Endothelial cell (in vitro differentiated cells): ENCODE results near the gene SPOCK3. TPM values are rescaled to one million over a fixed set of nuclear protein-coding genes. Genes with fewer than 3 reads are reported as not detected.

Source experiments
- DNase-seq: peaks from one replicate; pipeline ENCODE4 v3.0.0; 2021; ENCODE audit warnings: low spot score
- H3K27ac Mint-ChIP-seq: one replicate; pipeline ENCODE4 v1.8.0; 2021; ENCODE audit warnings: mixed read lengths, inconsistent platforms; ENCODE audit not compliant: unreplicated experiment
- H3K27me3 Mint-ChIP-seq: one replicate; pipeline ENCODE4 v1.8.0; 2021; ENCODE audit warnings: mild to moderate bottlenecking, moderate library complexity, mixed read lengths, inconsistent platforms; ENCODE audit not compliant: unreplicated experiment
- H3K36me3 Mint-ChIP-seq: one replicate; pipeline ENCODE4 v1.8.0; 2021; ENCODE audit warnings: mild to moderate bottlenecking, low read depth, mixed read lengths, inconsistent platforms; ENCODE audit not compliant: unreplicated experiment
- H3K4me1 Mint-ChIP-seq: one replicate; pipeline ENCODE4 v1.8.0; 2021; ENCODE audit warnings: mild to moderate bottlenecking, mixed read lengths, inconsistent platforms; ENCODE audit not compliant: unreplicated experiment
- H3K4me3 Mint-ChIP-seq: one replicate; pipeline ENCODE4 v1.8.0; 2021; ENCODE audit warnings: mild to moderate bottlenecking, mixed read lengths, inconsistent platforms; ENCODE audit not compliant: unreplicated experiment
- H3K9me3 Mint-ChIP-seq: one replicate; pipeline ENCODE4 v1.8.0; 2021; ENCODE audit warnings: mixed read lengths, inconsistent platforms; ENCODE audit not compliant: unreplicated experiment
- total RNA-seq: library from RNA; stranded (reverse); fragmentation: NEBNext Ultra II Directional; extraction: Animal tissue kit (Norgen Biotek cat#: 25700); gene quantifications from one replicate; pipeline ENCODE4 v1.2.1, GENCODE V29; 2021; ENCODE audit not compliant: unreplicated experiment
- TF ChIP-seq, protein P1 (sequence below): fragments of 200-600 bp; sonication (generic); IDR thresholded peaks from one replicate; pipeline ENCODE4 v1.5.0; 2021; ENCODE audit warnings: antibody characterized with exemption; ENCODE audit not compliant: unreplicated experiment

SPOCK3 gene
- total RNA-seq, 1 donor from 2014 or later, result 1.9 TPM

DNA sequence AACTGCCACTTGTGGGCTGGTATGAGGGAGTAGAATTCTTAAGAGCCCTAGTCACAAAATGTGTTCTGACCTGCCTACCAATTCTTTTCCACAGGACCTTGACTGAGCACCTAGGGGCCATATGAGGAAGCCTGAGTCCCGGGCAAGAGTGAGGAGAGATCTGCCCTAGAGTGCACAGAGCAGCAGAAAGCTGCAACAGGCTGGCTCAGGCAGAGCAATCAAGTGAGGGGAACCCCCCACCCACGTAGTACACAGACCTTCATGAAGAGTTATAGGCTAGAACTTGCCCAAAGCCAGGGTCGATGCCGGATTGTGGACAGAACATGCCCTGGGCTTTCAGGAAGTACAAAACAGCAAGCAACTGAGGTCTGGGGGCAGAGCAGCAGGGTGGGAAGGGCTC lies 117.0 kb downstream of the SPOCK3 start:
- no peak overlapping the region for H3K27ac Mint-ChIP-seq
- no peak overlapping the region for H3K4me3 Mint-ChIP-seq
- TF ChIP-seq, protein P1, sequence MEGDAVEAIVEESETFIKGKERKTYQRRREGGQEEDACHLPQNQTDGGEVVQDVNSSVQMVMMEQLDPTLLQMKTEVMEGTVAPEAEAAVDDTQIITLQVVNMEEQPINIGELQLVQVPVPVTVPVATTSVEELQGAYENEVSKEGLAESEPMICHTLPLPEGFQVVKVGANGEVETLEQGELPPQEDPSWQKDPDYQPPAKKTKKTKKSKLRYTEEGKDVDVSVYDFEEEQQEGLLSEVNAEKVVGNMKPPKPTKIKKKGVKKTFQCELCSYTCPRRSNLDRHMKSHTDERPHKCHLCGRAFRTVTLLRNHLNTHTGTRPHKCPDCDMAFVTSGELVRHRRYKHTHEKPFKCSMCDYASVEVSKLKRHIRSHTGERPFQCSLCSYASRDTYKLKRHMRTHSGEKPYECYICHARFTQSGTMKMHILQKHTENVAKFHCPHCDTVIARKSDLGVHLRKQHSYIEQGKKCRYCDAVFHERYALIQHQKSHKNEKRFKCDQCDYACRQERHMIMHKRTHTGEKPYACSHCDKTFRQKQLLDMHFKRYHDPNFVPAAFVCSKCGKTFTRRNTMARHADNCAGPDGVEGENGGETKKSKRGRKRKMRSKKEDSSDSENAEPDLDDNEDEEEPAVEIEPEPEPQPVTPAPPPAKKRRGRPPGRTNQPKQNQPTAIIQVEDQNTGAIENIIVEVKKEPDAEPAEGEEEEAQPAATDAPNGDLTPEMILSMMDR, result no peak
- H3K4me1 Mint-ChIP-seq, result peaks cover 8% of the 10 kb centered on the region
- no peaks in the 10 kb centered on the region for H3K9me3 Mint-ChIP-seq
- peaks cover 2% of the 10 kb centered on the region for H3K27me3 Mint-ChIP-seq
- no peak for DNase-seq
- no peaks in the 10 kb centered on the region for H3K36me3 Mint-ChIP-seq

DNA sequence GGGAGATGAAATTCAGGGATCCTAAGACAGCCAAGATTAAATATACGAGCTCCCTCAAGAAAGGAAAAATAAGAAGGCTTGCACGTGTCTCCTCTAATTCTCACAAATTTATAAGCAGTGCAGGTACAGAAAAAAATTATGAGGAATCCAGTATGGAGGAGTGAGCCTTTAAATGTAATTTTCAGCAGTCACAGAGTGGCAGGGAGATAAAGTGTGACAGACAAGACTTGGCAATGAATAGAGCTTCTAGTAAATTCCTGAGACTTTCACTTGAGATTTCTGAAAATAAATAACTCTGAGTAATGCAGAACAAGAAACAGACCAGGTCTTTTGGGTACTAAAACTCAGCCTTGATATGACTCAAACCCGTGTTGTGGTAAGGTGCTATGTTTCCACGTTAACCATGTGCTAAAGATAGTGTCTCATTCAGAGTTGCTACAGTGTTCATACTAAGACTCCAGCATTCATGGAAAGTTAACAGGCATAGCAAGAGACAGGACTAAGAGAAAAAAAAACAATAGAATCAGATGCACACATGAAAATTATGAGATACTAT lies 119.8 kb downstream of the SPOCK3 start:
- H3K36me3 Mint-ChIP-seq, result no peaks in the 10 kb centered on the region
- H3K9me3 Mint-ChIP-seq, result no peaks in the 10 kb centered on the region
- no peak for DNase-seq
- peaks cover 8% of the 10 kb centered on the region for H3K4me1 Mint-ChIP-seq
- no peaks in the 10 kb centered on the region for H3K27me3 Mint-ChIP-seq
- H3K4me3 Mint-ChIP-seq, result no peak overlapping the region
- H3K27ac Mint-ChIP-seq, result no peak overlapping the region
- TF ChIP-seq, protein P1, result no peak

DNA sequence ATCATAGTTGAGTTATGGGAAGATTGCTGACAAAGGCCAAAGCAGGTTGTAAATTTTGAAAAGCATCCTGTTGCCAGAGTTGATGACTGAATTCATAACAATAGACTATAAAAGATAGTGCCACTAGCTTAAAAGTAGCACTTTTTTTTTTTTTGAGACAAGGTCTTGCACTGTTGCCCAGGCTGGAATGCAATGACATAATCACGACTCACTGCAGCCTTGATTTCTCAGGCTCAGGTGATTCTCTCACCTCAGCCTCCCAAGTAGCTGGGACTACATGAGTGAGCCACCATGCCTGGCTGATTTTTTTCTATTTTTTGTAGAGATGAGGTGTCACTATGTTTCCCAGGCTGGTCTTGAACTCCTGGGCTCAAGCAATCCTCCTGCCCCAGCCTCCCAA lies 122.7 kb downstream of the SPOCK3 start:
- Mint-ChIP-seq H3K9me3 (no peaks in the 10 kb centered on the region), H3K27ac (no peak overlapping the region)

DNA sequence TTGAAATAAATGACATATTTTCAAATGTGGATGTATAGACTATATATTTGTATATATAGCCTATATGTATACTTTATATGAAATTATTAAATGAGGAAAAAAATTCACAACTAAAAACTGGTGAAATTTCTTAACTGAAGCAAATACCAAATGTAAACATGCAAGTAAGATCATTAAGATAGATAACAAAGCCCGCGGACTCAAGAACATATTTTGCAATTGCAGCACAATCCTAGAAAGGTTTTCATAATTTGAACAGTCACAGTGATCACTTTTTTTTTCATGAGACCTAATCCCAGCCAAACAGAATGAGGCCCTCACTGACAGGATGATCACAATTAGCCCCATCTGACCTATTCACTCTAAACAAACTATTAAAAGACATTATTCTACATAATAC lies 123.2 kb downstream of the SPOCK3 start:
- no peaks in the 10 kb centered on the region for H3K4me1 Mint-ChIP-seq
- no peaks in the 10 kb centered on the region for H3K36me3 Mint-ChIP-seq
- TF ChIP-seq, protein P1, result no peak
- H3K9me3 Mint-ChIP-seq, result no peaks in the 10 kb centered on the region
- no peaks in the 10 kb centered on the region for H3K27me3 Mint-ChIP-seq
- no peak overlapping the region for H3K27ac Mint-ChIP-seq
- no peak overlapping the region for H3K4me3 Mint-ChIP-seq
- no peak for DNase-seq

More for the DNA sequence above, 122.7 kb downstream of the SPOCK3 start:
- H3K4me3 Mint-ChIP-seq, result no peak overlapping the region
- no peaks in the 10 kb centered on the region for H3K27me3 Mint-ChIP-seq
- H3K4me1 Mint-ChIP-seq, result no peaks in the 10 kb centered on the region
- no peak for DNase-seq
- TF ChIP-seq, protein P1, result no peak
- H3K36me3 Mint-ChIP-seq, result no peaks in the 10 kb centered on the region

DNA sequence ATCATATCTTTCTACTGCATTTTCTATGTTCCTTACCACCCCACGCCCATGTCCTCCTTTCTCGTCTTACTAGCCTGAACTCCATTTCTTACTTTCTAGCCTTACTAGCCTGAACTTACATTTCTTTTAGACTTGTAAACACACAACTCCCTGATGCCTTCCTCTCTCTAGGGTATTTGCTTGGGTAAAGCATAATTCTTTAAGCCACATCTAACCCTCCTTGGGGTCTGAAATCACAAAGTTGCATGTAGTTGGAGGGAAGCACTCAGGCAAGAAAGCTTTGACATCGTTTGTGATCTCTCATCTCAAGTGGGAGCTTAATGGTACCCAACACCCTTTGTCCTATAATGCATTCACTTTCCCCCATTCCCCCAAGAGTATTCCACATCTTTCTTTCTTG lies 124.4 kb downstream of the SPOCK3 start:
- H3K27ac Mint-ChIP-seq, result no peak overlapping the region
- no peaks in the 10 kb centered on the region for H3K4me1 Mint-ChIP-seq
- TF ChIP-seq, protein P1, result no peak
- H3K9me3 Mint-ChIP-seq, result no peaks in the 10 kb centered on the region
- no peak for DNase-seq
- H3K27me3 Mint-ChIP-seq, result no peaks in the 10 kb centered on the region
- no peak overlapping the region for H3K4me3 Mint-ChIP-seq
- H3K36me3 Mint-ChIP-seq, result no peaks in the 10 kb centered on the region
